ENCODE measurements around the gene GTF2F2. TPM values are rescaled to one million over a fixed set of nuclear protein-coding genes. Genes with fewer than 3 reads are reported as not detected.

The GTF2F2 gene
- 65.4 and 66.6 TPM in 2 replicates for total RNA-seq (2014; rRNA removed)
- 35.3 TPM for polyA plus RNA-seq (2012)

- DNase-seq (ENCODE audit: low read depth), result peak; percentile 85
These were observed at the start of gene GTF2F2 for GRCh38 chr13:45119991-45120864. TSS of gene GTF2F2 (plus strand) at chr13:45120510. CDS start at chr13:45120656, 146 bp downstream.

- DNase-seq (ENCODE audit: low read depth), result peak; percentile 6
These were observed 46.5 kb upstream of the GTF2F2 start for GRCh38 chr13:45073809-45074208.

GRCh38 chr13:45074721-45075120 lies 45.6 kb upstream of the GTF2F2 start:
- DNase-seq (ENCODE audit: low read depth), result no peak

GRCh38 chr13:45078003-45078402 lies 42.3 kb upstream of the GTF2F2 start:
- no peak for DNase-seq (ENCODE audit: low read depth)

GRCh38 chr13:45082964-45083363 lies 37.3 kb upstream of the GTF2F2 start:
- peak; percentile 84 for DNase-seq (ENCODE audit: low read depth)

GRCh38 chr13:45084515-45084914 lies 35.8 kb upstream of the GTF2F2 start:
- DNase-seq (ENCODE audit: low read depth), result no peak

GRCh38 chr13:45086484-45086883 lies 33.8 kb upstream of the GTF2F2 start:
- peak; percentile 40 for DNase-seq (ENCODE audit: low read depth)

GRCh38 chr13:45092663-45093062 lies 27.6 kb upstream of the GTF2F2 start:
- DNase-seq (ENCODE audit: low read depth), result peak; percentile 87

- DNase-seq (ENCODE audit: low read depth), result no peak
These were observed 19.6 kb upstream of the GTF2F2 start for GRCh38 chr13:45100573-45101262.

GRCh38 chr13:45101327-45102018 lies 18.8 kb upstream of the GTF2F2 start:
- no peak for DNase-seq (ENCODE audit: low read depth)

GRCh38 chr13:45102136-45102507 lies 18.2 kb upstream of the GTF2F2 start:
- DNase-seq (ENCODE audit: low read depth), result no peak

- no peak for DNase-seq (ENCODE audit: low read depth)
These were observed 16.9 kb upstream of the GTF2F2 start for GRCh38 chr13:45103449-45103848.

- DNase-seq (ENCODE audit: low read depth), result no peak
These were observed 16.0 kb upstream of the GTF2F2 start for GRCh38 chr13:45104261-45104660.

GRCh38 chr13:45105895-45106294 lies 14.4 kb upstream of the GTF2F2 start:
- DNase-seq (ENCODE audit: low read depth), result peak; percentile 42

- DNase-seq (ENCODE audit: low read depth), result no peak
These were observed 12.8 kb upstream of the GTF2F2 start for GRCh38 chr13:45107539-45107938.

- DNase-seq (ENCODE audit: low read depth), result no peak
These were observed 11.6 kb upstream of the GTF2F2 start for GRCh38 chr13:45108716-45109101.

- peak; percentile 80 for DNase-seq (ENCODE audit: low read depth)
These were observed 11.1 kb upstream of the GTF2F2 start for GRCh38 chr13:45109102-45109720.

GRCh38 chr13:45113233-45114224 lies 6.8 kb upstream of the GTF2F2 start:
- no peak for DNase-seq (ENCODE audit: low read depth)

GRCh38 chr13:45119469-45119990 lies 780 bp upstream of the GTF2F2 start:
- DNase-seq (ENCODE audit: low read depth), result peak; percentile 59
